HepG2 (cell line): Measurements from ENCODE around the gene WDR37. TPM values are rescaled to one million over a fixed set of nuclear protein-coding genes. Genes with fewer than 3 reads are reported as not detected.

Experiments used
- ATAC-seq: fragments of 200-7000 bp; cut with Tn5 transposase; 3 replicates; pipeline ENCODE4 v1.9.1; 2020; ENCODE audit warnings: mild to moderate bottlenecking, moderate library complexity
- BruUV-seq: library from RNA; stranded (reverse); fragments of 400-500 nt; replicated peaks from 2 replicates; lab custom pipeline; 2021; lab: Mats Ljungman, UMichigan
- CTCF ChIA-PET: fragments of 300-600 bp; formaldehyde crosslinking; extraction: SDS; loops from one replicate; lab custom pipeline; 2021; ENCODE audit warnings: low total read pairs, inconsistent platforms, low intra/inter-chr PET ratio; lab: Yijun Ruan, JAX
- POLR2A ChIA-PET: fragments of 350-600 bp; sonication (Branson Sonifier 250); formaldehyde crosslinking; loops from one replicate; lab custom pipeline; 2020; ENCODE audit warnings: antibody characterized with exemption, inconsistent platforms; lab: Yijun Ruan, JAX
- DNase-seq: peaks from one replicate; pipeline ENCODE4 v3.0.0-alpha.2; 2015; ENCODE audit warnings: low spot score
- FAIRE-seq: peaks from 3 replicates; lab custom pipeline; 2011; peaks lifted over from hg19 to GRCh38; lab: Jason Lieb, UNC
- H2AFZ ChIP-seq: one replicate; pipeline ENCODE4 v1.6.1; 2011; ENCODE audit warnings: low read length, inconsistent platforms
- H3K27ac ChIP-seq: fragments of 300-600 bp; 3 replicates; pipeline ENCODE4 v1.8.0; 2011; ENCODE audit warnings: mixed run types, mild to moderate bottlenecking, mixed read lengths, low read length, inconsistent platforms; ENCODE audit not compliant: insufficient read depth; ENCODE audit errors: extremely low read length
- H3K27me3 ChIP-seq, 2 experiments: fragments of 200-600 bp in 1 of 2; 2 replicates in 1 of 2; 3 replicates in 1 of 2; pipeline versions ENCODE4 v1.6.0 to v1.8.0; 2011; ENCODE audit warnings: low read length in 2 of 2, mild to moderate bottlenecking in 2 of 2, moderate library complexity in 2 of 2, inconsistent platforms in 1 of 2; ENCODE audit not compliant: insufficient read depth in 2 of 2, control insufficient read depth in 1 of 2
- H3K36me3 ChIP-seq, 2 experiments: fragments of 200-600 bp in 1 of 2; replicated peaks in 1 of 2; 2 replicates in 1 of 2; 3 replicates in 1 of 2; pipeline versions ENCODE4 v1.5.1 to v1.8.0; 2011; ENCODE audit warnings: low read length in 2 of 2, inconsistent platforms in 1 of 2; ENCODE audit not compliant: insufficient read depth in 2 of 2, control insufficient read depth in 1 of 2
- H3K4me1 ChIP-seq: 2 replicates; pipeline ENCODE4 v1.5.1; 2012; ENCODE audit warnings: low read length, inconsistent platforms; ENCODE audit not compliant: insufficient read depth
- H3K4me2 ChIP-seq: 2 replicates; pipeline ENCODE4 v1.6.0; 2011; ENCODE audit warnings: low read depth, low read length, inconsistent platforms
- H3K4me3 ChIP-seq, 3 experiments: fragments of 200-600 bp in 1 of 3; sonication (generic), shearing (Covaris generic) in 1 of 3; replicated peaks in 1 of 3; 2 replicates each; pipeline ENCODE4 v1.5.1; 2011 to 2016; ENCODE audit warnings: low read length in 3 of 3, inconsistent platforms in 2 of 3, low read depth in 2 of 3, mild to moderate bottlenecking in 2 of 3, control low read depth in 1 of 3, mixed read lengths in 1 of 3; ENCODE audit not compliant: insufficient read depth in 1 of 3
- H3K79me2 ChIP-seq: one replicate; pipeline ENCODE4 v1.6.1; 2011; ENCODE audit warnings: low read length, inconsistent platforms; ENCODE audit not compliant: insufficient read depth
- H3K9ac ChIP-seq: 2 replicates; pipeline ENCODE4 v1.6.0; 2011; ENCODE audit warnings: mild to moderate bottlenecking, low read depth, low read length, inconsistent platforms; ENCODE audit not compliant: insufficient read depth
- H3K9me3 ChIP-seq: 2 replicates; pipeline ENCODE4 v1.5.1; 2012; ENCODE audit warnings: mild to moderate bottlenecking, low read length
- H4K20me1 ChIP-seq: 2 replicates; pipeline ENCODE4 v1.6.0; 2011; ENCODE audit warnings: inconsistent platforms, mild to moderate bottlenecking, low read length, moderate library complexity; ENCODE audit not compliant: insufficient read depth
- ARHGAP35 ChIP-seq: sonication (generic); formaldehyde crosslinking; IDR thresholded peaks from 2 replicates; pipeline ENCODE4 v1.9.0; 2022; ENCODE audit warnings: mild to moderate bottlenecking, inconsistent platforms, moderate library complexity, missing genetic modification reagents, borderline replicate concordance
- ATAD3A ChIP-seq: sonication (generic); formaldehyde crosslinking; IDR thresholded peaks from 2 replicates; pipeline ENCODE4 v1.4.0; 2020; ENCODE audit warnings: missing genetic modification reagents
- ATRX ChIP-seq: sonication (generic); formaldehyde crosslinking; IDR thresholded peaks from 2 replicates; pipeline ENCODE4 v1.4.0; 2020; ENCODE audit warnings: missing genetic modification reagents, borderline replicate concordance
- DPF2 ChIP-seq: sonication (generic); formaldehyde crosslinking; IDR thresholded peaks from 2 replicates; pipeline ENCODE4 v1.4.0; 2020; ENCODE audit warnings: mild to moderate bottlenecking, low read depth, missing genetic modification reagents, borderline replicate concordance
- E2F5 ChIP-seq: sonication (generic); formaldehyde crosslinking; conservative IDR thresholded peaks from 2 replicates; pipeline ENCODE4 v1.4.0; 2020; ENCODE audit warnings: missing genetic modification reagents
- HNRNPLL ChIP-seq: fragments of 200-400 bp; formaldehyde crosslinking; IDR thresholded peaks from 2 replicates; pipeline ENCODE4 v1.6.1; 2017; ENCODE audit warnings: mild to moderate bottlenecking, low read depth, low read length; ENCODE audit not compliant: poor library complexity, severe bottlenecking
- KLF15 ChIP-seq: sonication (generic); formaldehyde crosslinking; IDR thresholded peaks from 2 replicates; pipeline ENCODE4 v1.8.1; 2023; ENCODE audit warnings: borderline replicate concordance, mild to moderate bottlenecking, inconsistent platforms, missing genetic modification reagents, mixed read lengths
- SETDB1 ChIP-seq: sonication (generic); formaldehyde crosslinking; IDR thresholded peaks from 2 replicates; pipeline ENCODE4 v1.5.1; 2020; ENCODE audit warnings: missing genetic modification reagents, mild to moderate bottlenecking, borderline replicate concordance
- ZNF747 ChIP-seq: sonication (generic); formaldehyde crosslinking; IDR thresholded peaks from 2 replicates; pipeline ENCODE4 v1.8.1; 2023; ENCODE audit warnings: missing genetic modification reagents, mild to moderate bottlenecking, borderline replicate concordance
- ZSCAN29 ChIP-seq: sonication (generic); formaldehyde crosslinking; conservative IDR thresholded peaks from 2 replicates; pipeline ENCODE4 v1.4.0; 2020; ENCODE audit warnings: mild to moderate bottlenecking, missing genetic modification reagents
- ZXDC ChIP-seq: sonication (generic); formaldehyde crosslinking; IDR thresholded peaks from 2 replicates; pipeline ENCODE4 v1.5.0; 2020; ENCODE audit warnings: mild to moderate bottlenecking, missing genetic modification reagents
- WGBS: methylation state at CpG from one replicate; pipeline ENCODE4 v1.1.6; 2017; ENCODE audit warnings: low lambda C conversion rate; 5-methylcytosine and 5-hydroxymethylcytosine counted together
- in situ Hi-C: cut with HindIII; loops from 2 replicates; pipeline ENCODE4 v1.10.0; 2017; ENCODE audit warnings: low pct_unique_long_range_greater_than_20kb; ENCODE audit not compliant: extremely low pct_ligation_motif_present
- intact Hi-C: fragments of 100-400 bp; cut with micrococcal nuclease; formaldehyde crosslinking; loops from one replicate; pipeline ENCODE4 v1.10.0; 2022; ENCODE audit not compliant: unreplicated experiment
- polyA plus RNA-seq, 8 experiments: library from polyadenylated mRNA; depleted of rRNA in 3 of 8; stranded (reverse) in 7 of 8; unstranded in 1 of 8; fragments of >200 nt; fragmentation: Illumina TruSeq in 4 of 8; extraction: Trizol in 4 of 8; gene quantifications; 2 replicates each; pipeline versions ENCODE4 v1.2.1 to v1.2.3, GENCODE V29; 2011 to 2016; ENCODE audit warnings: low read depth in 4 of 8, missing spikeins in 1 of 8, mixed read lengths in 1 of 8; ENCODE audit not compliant: insufficient read depth in 1 of 8
- total RNA-seq, 5 experiments: library from RNA; depleted of rRNA; stranded (reverse); fragments of >200 nt; fragmentation: Illumina TruSeq; extraction: Trizol; gene quantifications; 2 replicates each; pipeline ENCODE4 v1.2.3, GENCODE V29; 2016; ENCODE audit warnings: low read depth in 1 of 5
- TF ChIP-seq, protein P1 (sequence below): sonication (generic); formaldehyde crosslinking; IDR thresholded peaks from 2 replicates; pipeline ENCODE4 v1.4.0; 2020; ENCODE audit warnings: low read depth, mild to moderate bottlenecking, missing genetic modification reagents
- TF ChIP-seq, protein P2 (sequence below): sonication (generic); formaldehyde crosslinking; IDR thresholded peaks from 2 replicates; pipeline ENCODE4 v1.4.0; 2020; ENCODE audit warnings: missing genetic modification reagents
- TF ChIP-seq, protein P3 (sequence below): sonication (generic); formaldehyde crosslinking; IDR thresholded peaks from 2 replicates; pipeline ENCODE4 v1.5.1; 2020; ENCODE audit warnings: mild to moderate bottlenecking, moderate library complexity, missing genetic modification reagents

WDR37 gene
- total and polyA plus RNA-seq, 2 of the 13 experiments (the other 11 are each of a cell fraction or from before 2014, with no cell fraction given), result 5.9 to 7.5 TPM

- FAIRE-seq, result no peak
- no peak overlapping the region for H3K4me2 ChIP-seq
- no peak overlapping the region for H2AFZ ChIP-seq
- 63% methylated on average over 29 of the region's 29 CpGs for WGBS
- no peak for DNase-seq
- peaks cover 2 to 66% of the 10 kb centered on the region in 2 experiments; a peak in 4 of 5 replicates for H3K27me3 ChIP-seq
- H3K4me1 ChIP-seq, result no peaks in the 10 kb centered on the region
- no peaks in the 10 kb centered on the region for H3K79me2 ChIP-seq
- CTCF ChIA-PET, result no interaction called here
- in situ Hi-C loops (no loop called here), intact Hi-C loops (no loop called here)
- H4K20me1 ChIP-seq, result no peaks in the 10 kb centered on the region
- H3K9me3 ChIP-seq, result no peaks in the 10 kb centered on the region
- ATAC-seq, result no peak
- H3K4me3 ChIP-seq, result no peak overlapping the region
- H3K36me3 ChIP-seq, result no peaks in the 10 kb centered on the region
- H3K27ac ChIP-seq, result no peak overlapping the region
- no peak overlapping the region for H3K9ac ChIP-seq
- no TSS peak for BruUV-seq
- POLR2A ChIA-PET, result no interaction called here
- TF ChIP-seq HNRNPLL (no peak), ZSCAN29 (CRISPR knock-in tag) (no peak), ATRX (CRISPR knock-in tag) (no peak), ATAD3A (CRISPR knock-in tag) (no peak), ARHGAP35 (no peak), SETDB1 (no peak), DPF2 (no peak), ZNF747 (no peak), KLF15 (no peak), ZXDC (CRISPR knock-in tag) (no peak), E2F5 (CRISPR knock-in tag) (no peak)
- TF ChIP-seq, protein P1, sequence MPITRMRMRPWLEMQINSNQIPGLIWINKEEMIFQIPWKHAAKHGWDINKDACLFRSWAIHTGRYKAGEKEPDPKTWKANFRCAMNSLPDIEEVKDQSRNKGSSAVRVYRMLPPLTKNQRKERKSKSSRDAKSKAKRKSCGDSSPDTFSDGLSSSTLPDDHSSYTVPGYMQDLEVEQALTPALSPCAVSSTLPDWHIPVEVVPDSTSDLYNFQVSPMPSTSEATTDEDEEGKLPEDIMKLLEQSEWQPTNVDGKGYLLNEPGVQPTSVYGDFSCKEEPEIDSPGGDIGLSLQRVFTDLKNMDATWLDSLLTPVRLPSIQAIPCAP (CRISPR knock-in tag), result no peak
- TF ChIP-seq, protein P2, sequence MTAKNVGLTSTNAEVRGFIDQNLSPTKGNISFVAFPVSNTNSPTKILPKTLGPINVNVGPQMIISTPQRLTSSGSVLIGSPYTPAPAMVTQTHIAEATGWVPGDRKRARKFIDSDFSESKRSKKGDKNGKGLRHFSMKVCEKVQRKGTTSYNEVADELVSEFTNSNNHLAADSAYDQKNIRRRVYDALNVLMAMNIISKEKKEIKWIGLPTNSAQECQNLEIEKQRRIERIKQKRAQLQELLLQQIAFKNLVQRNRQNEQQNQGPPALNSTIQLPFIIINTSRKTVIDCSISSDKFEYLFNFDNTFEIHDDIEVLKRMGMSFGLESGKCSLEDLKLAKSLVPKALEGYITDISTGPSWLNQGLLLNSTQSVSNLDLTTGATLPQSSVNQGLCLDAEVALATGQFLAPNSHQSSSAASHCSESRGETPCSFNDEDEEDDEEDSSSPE, result no peak
- TF ChIP-seq, protein P3, sequence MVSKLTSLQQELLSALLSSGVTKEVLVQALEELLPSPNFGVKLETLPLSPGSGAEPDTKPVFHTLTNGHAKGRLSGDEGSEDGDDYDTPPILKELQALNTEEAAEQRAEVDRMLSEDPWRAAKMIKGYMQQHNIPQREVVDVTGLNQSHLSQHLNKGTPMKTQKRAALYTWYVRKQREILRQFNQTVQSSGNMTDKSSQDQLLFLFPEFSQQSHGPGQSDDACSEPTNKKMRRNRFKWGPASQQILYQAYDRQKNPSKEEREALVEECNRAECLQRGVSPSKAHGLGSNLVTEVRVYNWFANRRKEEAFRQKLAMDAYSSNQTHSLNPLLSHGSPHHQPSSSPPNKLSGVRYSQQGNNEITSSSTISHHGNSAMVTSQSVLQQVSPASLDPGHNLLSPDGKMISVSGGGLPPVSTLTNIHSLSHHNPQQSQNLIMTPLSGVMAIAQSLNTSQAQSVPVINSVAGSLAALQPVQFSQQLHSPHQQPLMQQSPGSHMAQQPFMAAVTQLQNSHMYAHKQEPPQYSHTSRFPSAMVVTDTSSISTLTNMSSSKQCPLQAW (CRISPR knock-in tag), result no peak
Observed at GRCh38 chr10:1163204-1163660, 107.0 kb downstream of the WDR37 start.
